GM19463 (cell line): ENCODE data around the gene BIVM.

Source experiments
- ATAC-seq: cut with Tn5 transposase; IDR thresholded peaks from one replicate; pipeline ENCODE4 v1.9.1; 2021; ENCODE audit warnings: mild to moderate bottlenecking, moderate library complexity; ENCODE audit not compliant: unreplicated experiment

The BIVM gene

GRCh38 chr13:102788683-102789082 lies 10.2 kb upstream of the BIVM start:
- no peak for ATAC-seq

GRCh38 chr13:102792396-102792795 lies 6.5 kb upstream of the BIVM start:
- ATAC-seq = no peak

DNA sequence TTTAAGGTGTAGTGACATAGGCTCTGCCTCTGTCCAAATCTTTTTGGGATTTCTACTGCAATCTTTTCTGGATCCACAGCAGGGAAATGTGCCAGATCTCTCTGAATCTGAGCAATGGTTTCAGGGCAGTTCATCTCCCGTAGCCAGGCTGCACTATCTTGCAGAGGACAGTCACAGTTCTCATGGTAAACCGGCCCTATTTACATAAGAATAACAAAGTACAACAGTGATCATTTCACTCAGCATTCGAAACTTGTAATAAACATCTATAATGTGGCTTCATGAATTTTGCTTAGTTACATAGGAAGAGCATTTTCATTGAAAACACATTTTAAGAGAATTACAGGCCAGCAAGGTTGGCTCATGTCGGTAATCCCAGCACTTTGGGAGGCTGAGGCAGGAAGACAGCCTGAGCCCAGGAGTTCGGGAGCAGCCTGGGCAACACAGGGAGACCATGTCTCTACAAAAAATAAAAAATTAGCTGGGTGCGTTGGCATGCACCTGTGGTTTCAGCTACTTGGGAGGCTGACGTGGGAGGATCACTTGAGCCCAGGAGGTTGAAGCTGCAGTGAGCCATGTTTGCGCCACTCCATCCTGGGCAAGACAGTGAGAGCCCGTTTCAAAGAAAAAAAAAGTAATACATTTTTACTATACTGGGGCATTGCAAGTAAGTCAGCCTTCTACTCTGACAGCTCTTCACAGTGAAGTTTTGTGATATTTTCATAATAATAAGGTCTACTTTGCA lies 5.1 kb upstream of the BIVM start:
- ATAC-seq = no peak

GRCh38 chr13:102799426-102800144 lies 666 bp downstream of the BIVM start:
- ATAC-seq = peak; percentile 4

- peak; percentile 71 for ATAC-seq
These were observed 1.5 kb downstream of the BIVM start for GRCh38 chr13:102800145-102801041.

- no peak for ATAC-seq
These were observed 6.8 kb downstream of the BIVM start for GRCh38 chr13:102805680-102806079.

- no peak for ATAC-seq
These were observed 8.8 kb downstream of the BIVM start for GRCh38 chr13:102807699-102808098.

GRCh38 chr13:102812611-102813287 lies 13.8 kb downstream of the BIVM start:
- ATAC-seq = no peak

DNA sequence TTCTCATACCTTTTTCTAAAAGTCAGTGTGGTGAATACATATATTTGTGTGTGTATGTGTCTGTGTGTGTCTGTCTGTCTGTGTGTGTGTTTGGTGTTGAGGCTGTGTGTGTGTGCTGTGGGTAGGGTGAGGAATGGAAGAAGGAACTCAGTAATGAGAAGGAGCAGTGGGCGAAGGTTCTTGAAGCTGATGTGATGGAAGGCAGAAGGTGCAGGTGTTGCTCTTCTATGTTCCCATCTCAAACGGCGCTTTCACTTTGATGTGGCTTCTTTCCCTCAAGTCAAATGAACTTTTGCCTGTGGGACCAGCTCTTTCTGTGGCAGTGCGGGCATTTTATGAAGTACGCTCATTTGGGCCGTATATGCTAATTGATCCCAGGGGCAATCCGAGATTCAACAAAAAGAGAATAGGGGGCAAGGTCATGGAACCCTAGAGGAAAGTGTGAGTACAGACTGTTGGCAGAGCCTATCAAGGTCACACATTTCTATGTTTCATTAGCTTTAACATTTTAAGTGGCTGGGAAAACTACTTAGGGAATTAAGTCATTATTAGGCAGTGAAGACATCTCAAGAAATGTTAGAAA lies 15.2 kb downstream of the BIVM start:
- ATAC-seq = peak; percentile 46

GRCh38 chr13:102814793-102815192 lies 15.9 kb downstream of the BIVM start:
- no peak for ATAC-seq

DNA sequence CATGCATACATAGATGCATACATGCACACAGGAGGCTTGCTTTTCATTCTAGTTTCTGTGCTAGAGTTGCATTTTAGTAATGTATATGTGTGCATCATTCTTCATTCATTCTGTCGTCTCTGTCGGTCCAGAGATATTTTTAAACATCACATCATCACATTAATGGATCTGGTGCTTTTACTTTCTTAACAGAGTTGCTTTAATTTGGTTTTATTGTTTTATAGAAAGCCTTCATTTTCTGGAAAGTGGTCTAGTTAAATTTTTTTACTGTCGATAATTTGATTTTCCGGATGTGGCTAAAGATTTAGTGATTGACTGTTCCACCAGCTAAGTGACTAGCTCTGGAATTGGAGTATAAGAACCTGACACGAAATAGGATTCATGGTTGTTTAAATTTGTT lies 16.9 kb downstream of the BIVM start:
- ATAC-seq = no peak

- no peak for ATAC-seq
These were observed 17.8 kb downstream of the BIVM start for GRCh38 chr13:102816708-102817107.

DNA sequence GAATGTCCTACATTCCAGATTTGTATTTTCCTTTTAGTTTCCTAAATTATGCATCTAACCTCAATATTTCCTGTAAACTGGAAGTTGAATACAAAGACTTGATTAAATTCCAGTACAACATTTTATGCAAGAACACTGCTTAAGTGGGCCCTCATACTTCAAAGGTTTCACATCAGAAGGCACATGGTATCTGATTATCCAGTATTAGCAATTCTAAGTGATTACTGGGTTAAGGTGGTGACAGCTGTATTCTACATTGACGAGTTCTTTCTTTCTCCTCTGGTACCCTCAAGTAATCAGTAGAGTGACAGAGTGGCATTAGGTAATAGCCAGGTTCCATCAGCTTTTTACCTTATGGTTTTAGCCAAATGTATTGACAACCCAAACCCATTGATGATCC lies 18.3 kb downstream of the BIVM start:
- no peak for ATAC-seq

DNA sequence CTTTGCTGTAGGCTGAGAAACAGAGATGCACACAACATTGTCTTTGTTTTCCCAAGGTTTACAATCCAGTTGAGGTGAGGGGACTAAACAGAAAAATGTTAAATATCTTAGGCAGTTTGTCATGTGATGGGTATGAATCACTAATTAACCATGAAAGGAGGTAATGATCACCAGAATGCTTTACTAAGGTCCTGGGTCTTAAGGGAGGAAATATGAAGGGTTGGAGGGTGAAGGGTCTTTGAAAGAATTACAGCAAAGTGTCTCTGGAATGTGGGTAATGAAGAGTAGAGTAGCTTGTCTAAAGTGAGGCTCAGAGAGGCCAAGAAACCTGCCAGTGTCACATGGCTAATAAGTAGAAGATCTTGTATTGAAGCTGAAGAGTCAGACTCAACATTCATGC lies 19.0 kb downstream of the BIVM start:
- ATAC-seq = no peak

GRCh38 chr13:102825400-102825799 lies 26.5 kb downstream of the BIVM start:
- ATAC-seq = no peak

DNA sequence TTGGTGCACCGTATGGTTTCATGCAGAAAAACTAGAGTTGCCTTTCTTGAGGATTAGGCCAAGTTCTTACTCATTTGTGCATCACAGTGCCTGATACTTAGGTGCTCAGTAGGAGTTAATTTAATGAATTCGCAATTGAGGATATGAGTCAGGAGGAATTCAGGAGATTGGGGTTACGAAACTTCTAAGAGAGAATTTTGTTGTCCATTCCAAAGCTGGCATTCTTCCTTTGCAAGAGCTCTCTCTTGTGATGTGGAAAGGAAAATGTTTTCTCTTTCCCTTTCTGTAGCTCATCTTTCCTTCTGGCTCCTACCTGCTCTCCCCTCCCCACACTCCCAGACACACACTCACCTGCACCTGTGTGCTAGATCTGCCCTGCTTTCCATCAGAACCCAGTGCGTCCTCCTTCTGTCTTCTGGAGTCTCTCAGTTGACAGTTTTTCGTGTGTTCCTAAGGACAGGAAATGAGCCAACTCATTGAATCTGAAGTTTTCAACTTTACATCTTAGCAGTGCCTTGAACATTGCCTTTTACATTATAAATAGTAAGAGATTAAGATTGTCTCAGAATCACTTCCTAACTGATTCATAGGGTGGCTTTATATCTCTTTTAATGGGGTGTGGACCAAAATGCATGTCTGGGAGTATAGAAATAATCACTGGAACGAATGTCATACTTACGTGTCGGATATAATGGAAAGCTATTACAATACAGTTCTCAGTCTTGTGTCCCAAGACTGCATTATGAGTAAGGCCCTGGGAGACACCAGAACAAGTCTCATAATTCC lies 27.2 kb downstream of the BIVM start:
- no peak for ATAC-seq

GRCh38 chr13:102830646-102831045 lies 31.7 kb downstream of the BIVM start:
- no peak for ATAC-seq

DNA sequence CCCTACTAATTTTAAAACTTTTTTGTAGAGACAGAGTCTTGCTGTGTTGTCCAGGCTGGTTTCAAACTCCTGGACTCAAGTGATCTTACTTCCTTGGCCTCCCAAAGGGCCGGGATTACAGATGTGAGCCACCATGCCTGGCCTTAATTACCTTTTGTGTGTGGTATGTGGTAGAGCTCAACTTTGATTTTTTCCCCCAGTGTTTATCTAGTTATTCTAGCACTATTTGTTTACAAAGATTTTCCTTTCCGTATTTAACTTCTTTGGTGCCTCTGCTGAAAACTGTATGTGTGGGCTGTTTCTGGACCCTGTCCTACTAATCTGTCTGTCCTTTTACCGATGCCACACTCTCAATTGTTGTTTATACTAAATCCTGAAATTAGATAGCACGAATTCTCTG lies 37.6 kb downstream of the BIVM start:
- ATAC-seq = no peak

DNA sequence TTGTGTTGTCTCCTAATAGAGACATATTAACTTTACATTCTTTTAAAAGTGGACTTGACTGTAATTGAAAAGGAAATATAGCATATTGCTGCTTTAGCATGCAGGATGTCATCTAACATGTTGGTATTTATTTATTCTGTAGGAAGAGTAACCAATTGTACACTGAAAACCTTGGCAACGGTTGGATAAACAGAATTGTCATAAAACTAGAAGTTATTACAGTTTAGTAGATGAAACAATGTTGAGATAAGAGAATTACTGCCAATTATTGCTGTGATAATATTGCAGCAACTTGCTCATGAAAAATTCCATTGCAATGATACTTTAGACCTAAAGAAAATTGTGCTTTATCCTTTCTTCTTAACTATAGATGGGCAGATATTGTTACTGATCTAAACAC lies 39.4 kb downstream of the BIVM start:
- no peak for ATAC-seq

- ATAC-seq = no peak
These were observed 40.1 kb downstream of the BIVM start for GRCh38 chr13:102838982-102839381.
